Activated CD4-positive, alpha-beta T cell treated with anti-CD3 and anti-CD28 coated beads, Interleukin-2, amount 10 ng/mL, durations not matched to agents 7 days and 5 days (primary cell): ENCODE data around the gene COA7. TPM values are rescaled to one million over a fixed set of nuclear protein-coding genes. Genes with fewer than 3 reads are reported as not detected.
"Not testable (repeated sequence)": the region's sequence is repeated elsewhere in the genome, so short reads cannot be mapped to it uniquely, and the experiment has no call there.

Source experiments
- CTCF ChIA-PET: fragments of 350-600 bp; sonication (Branson Sonifier 250); formaldehyde crosslinking; loops from one replicate; lab custom pipeline; 2021; ENCODE audit warnings: antibody characterized with exemption; lab: Charles Lee
- POLR2A ChIA-PET: fragments of 350-600 bp; sonication (Branson Sonifier 250); formaldehyde crosslinking; loops from one replicate; lab custom pipeline; 2021; ENCODE audit warnings: antibody characterized with exemption; lab: Charles Lee
- DNase-seq: peaks from one replicate; pipeline ENCODE4 v3.0.0-alpha.2; 2020
- H3K27ac Mint-ChIP-seq: one replicate; pipeline ENCODE4 v1.8.0; 2021; ENCODE audit warnings: mild to moderate bottlenecking, moderate library complexity, mixed read lengths
- H3K27me3 Mint-ChIP-seq: one replicate; pipeline ENCODE4 v1.8.0; 2021; ENCODE audit warnings: mixed read lengths
- H3K36me3 Mint-ChIP-seq: one replicate; pipeline ENCODE4 v1.8.0; 2021; ENCODE audit warnings: low read depth, mixed read lengths
- H3K4me1 Mint-ChIP-seq: one replicate; pipeline ENCODE4 v1.8.0; 2021; ENCODE audit warnings: mixed read lengths
- H3K4me3 Mint-ChIP-seq: one replicate; pipeline ENCODE4 v1.8.0; 2021; ENCODE audit warnings: mild to moderate bottlenecking, moderate library complexity, mixed read lengths
- H3K9me3 Mint-ChIP-seq: one replicate; pipeline ENCODE4 v1.8.0; 2021; ENCODE audit warnings: mixed read lengths
- total RNA-seq, 2 experiments: library from RNA; stranded (reverse); gene quantifications; one replicate each; pipeline ENCODE4 v1.2.3, GENCODE V29; 2021

The COA7 gene
- total RNA-seq = 10 to 100 TPM; 10.8 to 14.6 TPM

DNA sequence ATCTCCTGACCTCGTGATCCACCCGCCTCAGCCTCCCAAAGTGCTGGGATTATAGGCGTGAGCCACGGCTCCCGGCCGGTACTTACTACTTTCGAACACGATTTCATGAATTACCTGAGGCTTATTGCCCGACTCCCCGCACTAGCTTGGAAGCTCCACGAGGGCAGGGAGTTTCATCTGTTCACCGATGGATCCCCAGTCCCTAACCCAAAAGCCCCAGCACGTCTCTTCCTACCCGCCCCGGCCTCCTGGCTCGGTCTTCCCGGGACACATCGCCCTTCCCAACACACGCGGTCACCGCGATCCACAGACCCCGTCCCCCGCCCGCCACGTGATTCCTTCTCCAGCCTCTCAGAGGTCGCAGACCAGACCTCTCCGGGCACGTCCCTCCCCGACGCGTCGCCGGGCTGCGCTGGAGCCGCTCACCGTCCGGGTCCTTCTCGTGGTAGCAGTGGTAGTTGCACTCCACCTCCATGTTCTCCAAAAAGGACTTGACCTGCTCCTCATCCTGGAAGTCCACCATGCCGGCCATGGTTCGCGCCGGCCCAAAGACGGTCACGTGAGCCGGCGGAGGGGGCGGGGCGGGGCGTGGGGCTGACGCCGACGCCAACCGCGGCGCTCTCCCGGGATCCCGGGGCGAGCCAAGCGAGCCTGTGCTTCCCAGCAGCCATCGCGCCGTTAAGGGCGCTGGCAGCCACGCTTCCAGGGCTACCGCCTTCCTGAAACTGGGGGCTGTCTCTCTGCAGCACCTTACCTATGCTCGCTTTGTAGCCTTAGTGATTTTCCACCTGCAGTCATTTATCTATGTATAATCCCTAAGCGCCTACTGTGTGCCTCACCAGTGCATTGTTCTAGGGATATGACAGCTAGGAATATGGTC, at the start of gene COA7:
COA7 (minus strand) TSS at position 553 of the 880 bp plus-strand sequence; CDS start at position 532, 21 bp downstream.
- H3K27ac Mint-ChIP-seq = peak within 1 kb of the TSS; percentile 88
- DNase-seq = peak; percentile 66
- peak within 1 kb of the TSS; percentile 92 for H3K4me3 Mint-ChIP-seq
- peaks cover 39% of the 10 kb centered on the region for H3K4me1 Mint-ChIP-seq
- no peaks in the 10 kb centered on the region for H3K9me3 Mint-ChIP-seq
- peaks cover 2% of the 10 kb centered on the region for H3K36me3 Mint-ChIP-seq
- CTCF ChIA-PET = interaction anchor here (1.5 to 3.3 kb wide), 2 partner anchors 12 to 25 kb away, joined by 4 to 15 read pairs; no protein-coding TSS in a partner anchor
- POLR2A ChIA-PET = interaction anchor here (0.6 kb wide), 2 partner anchors 57 to 94 kb away, joined by 3 to 4 read pairs; no protein-coding TSS in a partner anchor
- peaks cover 9% of the 10 kb centered on the region for H3K27me3 Mint-ChIP-seq

GRCh38 chr1:52747450-52747849, 49.3 kb upstream of the COA7 start:
- no peak overlapping the region for H3K4me3 Mint-ChIP-seq
- H3K27ac Mint-ChIP-seq = no peak overlapping the region
- ChIA-PET POLR2A (no interaction called here), CTCF (interaction anchor here (1.2 kb wide), 1 partner anchor 19 kb away, joined by 4 read pairs; no protein-coding TSS in a partner anchor)
- no peak for DNase-seq
- peaks cover 3% of the 10 kb centered on the region for H3K4me1 Mint-ChIP-seq
- H3K27me3 Mint-ChIP-seq = no peaks in the 10 kb centered on the region
- no peaks in the 10 kb centered on the region for H3K36me3 Mint-ChIP-seq
- H3K9me3 Mint-ChIP-seq = no peaks in the 10 kb centered on the region

GRCh38 chr1:52746189-52746588, 48.0 kb upstream of the COA7 start:
- CTCF ChIA-PET = no interaction called here
- Mint-ChIP-seq H3K9me3 (no peaks in the 10 kb centered on the region), H3K4me1 (peaks cover 9% of the 10 kb centered on the region), H3K4me3 (no peak overlapping the region), H3K27me3 (no peaks in the 10 kb centered on the region), H3K36me3 (peaks cover 4% of the 10 kb centered on the region), H3K27ac (no peak overlapping the region)
- POLR2A ChIA-PET = interaction anchor here (0.6 kb wide), 1 partner anchor 1289 kb away, joined by 4 read pairs; no protein-coding TSS in a partner anchor
- no peak for DNase-seq

- Mint-ChIP-seq H3K36me3 (peaks cover 7% of the 10 kb centered on the region), H3K4me3 (peak overlapping the region; percentile 38), H3K4me1 (peaks cover 12% of the 10 kb centered on the region), H3K27ac (peak overlapping the region; percentile 64), H3K9me3 (no peaks in the 10 kb centered on the region), H3K27me3 (no peaks in the 10 kb centered on the region)
- ChIA-PET CTCF (no interaction called here), POLR2A (no interaction called here)
- DNase-seq = no peak
Measured at GRCh38 chr1:52741259-52741658, 43.1 kb upstream of the COA7 start.

GRCh38 chr1:52739699-52740467, 41.7 kb upstream of the COA7 start:
- Mint-ChIP-seq H3K4me3 (no peak overlapping the region), H3K4me1 (peaks cover 12% of the 10 kb centered on the region), H3K9me3 (no peaks in the 10 kb centered on the region), H3K27me3 (no peaks in the 10 kb centered on the region), H3K27ac (no peak overlapping the region), H3K36me3 (peaks cover 8% of the 10 kb centered on the region)
- CTCF ChIA-PET = interaction anchor here (0.7 kb wide), 1 partner anchor 1119 kb away, joined by 7 read pairs; no protein-coding TSS in a partner anchor
- DNase-seq = no peak
- POLR2A ChIA-PET = interaction anchor here (0.6 to 0.9 kb wide), 2 partner anchors 41 to 182 kb away, joined by 3 to 5 read pairs; partner anchors contain the start of gene ECHDC2

- DNase-seq = no peak
- Mint-ChIP-seq H3K4me3 (no peak overlapping the region), H3K27ac (no peak overlapping the region), H3K27me3 (no peaks in the 10 kb centered on the region), H3K36me3 (peaks cover 8% of the 10 kb centered on the region), H3K9me3 (no peaks in the 10 kb centered on the region), H3K4me1 (peaks cover 12% of the 10 kb centered on the region)
- ChIA-PET POLR2A (interaction anchor here (0.9 kb wide), 1 partner anchor 183 kb away, joined by 5 read pairs; the partner anchor contains the start of gene ECHDC2), CTCF (interaction anchor here (0.6 kb wide), 1 partner anchor 197 kb away, joined by 3 read pairs; no protein-coding TSS in a partner anchor)
Measured at GRCh38 chr1:52738893-52739292, 40.7 kb upstream of the COA7 start.

- POLR2A ChIA-PET = no interaction called here
- Mint-ChIP-seq H3K27ac (peak overlapping the region; percentile 31), H3K4me1 (peaks cover 12% of the 10 kb centered on the region), H3K36me3 (peaks cover 8% of the 10 kb centered on the region), H3K9me3 (no peaks in the 10 kb centered on the region), H3K27me3 (no peaks in the 10 kb centered on the region), H3K4me3 (no peak overlapping the region)
- CTCF ChIA-PET = interaction anchor here (0.6 to 0.8 kb wide), 5 partner anchors 9 to 1583 kb away, joined by 3 to 4 read pairs (median 3); no protein-coding TSS in a partner anchor
- no peak for DNase-seq
Measured at GRCh38 chr1:52738148-52738547, 40.0 kb upstream of the COA7 start.

GRCh38 chr1:52735371-52735770, 37.2 kb upstream of the COA7 start:
- H3K27ac Mint-ChIP-seq, H3K4me3 Mint-ChIP-seq, H3K36me3 Mint-ChIP-seq, H3K4me1 Mint-ChIP-seq, H3K9me3 Mint-ChIP-seq, H3K27me3 Mint-ChIP-seq, DNase-seq, POLR2A ChIA-PET, CTCF ChIA-PET: not testable (repeated sequence)

GRCh38 chr1:52733368-52733767, 35.2 kb upstream of the COA7 start:
- Mint-ChIP-seq H3K4me3 (no peak overlapping the region), H3K27me3 (no peaks in the 10 kb centered on the region), H3K9me3 (no peaks in the 10 kb centered on the region), H3K27ac (no peak overlapping the region), H3K4me1 (peaks cover 7% of the 10 kb centered on the region), H3K36me3 (peaks cover 1% of the 10 kb centered on the region)
- ChIA-PET POLR2A (interaction anchor here (0.6 kb wide), 1 partner anchor 75 kb away, joined by 4 read pairs; no protein-coding TSS in a partner anchor), CTCF (interaction anchor here (0.6 to 0.7 kb wide), 2 partner anchors 22 to 29 kb away, joined by 3 read pairs; no protein-coding TSS in a partner anchor)
- no peak for DNase-seq

GRCh38 chr1:52727956-52728656, 30.0 kb upstream of the COA7 start:
- H3K27ac Mint-ChIP-seq = no peak overlapping the region

GRCh38 chr1:52727114-52727586, 29.0 kb upstream of the COA7 start:
- Mint-ChIP-seq H3K27me3 (no peaks in the 10 kb centered on the region), H3K27ac (peak overlapping the region; percentile 90), H3K4me1 (peaks cover 38% of the 10 kb centered on the region), H3K9me3 (no peaks in the 10 kb centered on the region), H3K36me3 (peaks cover 2% of the 10 kb centered on the region), H3K4me3 (peak overlapping the region; percentile 86)
- no peak for DNase-seq
- ChIA-PET CTCF (interaction anchor here (1.0 to 1.1 kb wide), 2 partner anchors 20 to 41 kb away, joined by 3 to 4 read pairs; no protein-coding TSS in a partner anchor), POLR2A (no interaction called here)

More at GRCh38 chr1:52727956-52728656, 30.0 kb upstream of the COA7 start:
- Mint-ChIP-seq H3K4me1 (peaks cover 38% of the 10 kb centered on the region), H3K36me3 (peaks cover 2% of the 10 kb centered on the region), H3K27me3 (no peaks in the 10 kb centered on the region), H3K4me3 (no peak overlapping the region), H3K9me3 (no peaks in the 10 kb centered on the region)
- DNase-seq = no peak
- ChIA-PET POLR2A (no interaction called here), CTCF (interaction anchor here (0.6 to 1.9 kb wide), 3 partner anchors 20 to 734 kb away, joined by 3 to 4 read pairs (median 4); no protein-coding TSS in a partner anchor)
